NCI-H1092 treated with DMSO at 0.1 percent for 48 hours (cell line): ENCODE data around the gene MED26.
"Not testable (repeated sequence)": the region's sequence is repeated elsewhere in the genome, so short reads cannot be mapped to it uniquely, and the experiment has no call there.

Source experiments
- DNase-seq: peaks from one replicate; lab custom pipeline; 2025; lab: John Stamatoyannopoulos, UW

Gene MED26

GRCh38 chr19:16572332-16573211, 55.4 kb downstream of the MED26 start, which contains the start of gene SLC35E1:
SLC35E1 (minus strand) TSS chr19:16572415; CDS start chr19:16572364, 51 bp downstream.
- peak; percentile 96 for DNase-seq

- DNase-seq, result peak; percentile 39
These were observed 56.1 kb downstream of the MED26 start for GRCh38 chr19:16571822-16572331.

- DNase-seq, result no peak
These were observed 56.7 kb downstream of the MED26 start for GRCh38 chr19:16571283-16571682.

GRCh38 chr19:16569609-16570320, 58.2 kb downstream of the MED26 start:
- no peak for DNase-seq

- DNase-seq, result no peak
These were observed 61.3 kb downstream of the MED26 start for GRCh38 chr19:16566702-16567101.

GRCh38 chr19:16566161-16566560, 61.8 kb downstream of the MED26 start:
- DNase-seq, result no peak

- DNase-seq, result no peak
These were observed 63.2 kb downstream of the MED26 start for GRCh38 chr19:16564842-16565241.

GRCh38 chr19:16562608-16563025, 65.4 kb downstream of the MED26 start:
- DNase-seq, result no peak

- no peak for DNase-seq
These were observed 66.6 kb downstream of the MED26 start for GRCh38 chr19:16561382-16561781.

- no peak for DNase-seq
These were observed 68.2 kb downstream of the MED26 start for GRCh38 chr19:16559780-16560276.

- DNase-seq, result no peak
These were observed 73.2 kb downstream of the MED26 start for GRCh38 chr19:16554776-16555175.

GRCh38 chr19:16551902-16552301, 76.1 kb downstream of the MED26 start:
- not testable (repeated sequence) for DNase-seq

GRCh38 chr19:16548956-16549355, 79.0 kb downstream of the MED26 start:
- DNase-seq, result no peak

GRCh38 chr19:16544473-16545231, 83.4 kb downstream of the MED26 start:
- DNase-seq, result no peak

GRCh38 chr19:16543734-16544133, 84.3 kb downstream of the MED26 start:
- DNase-seq, result not testable (repeated sequence)

- DNase-seq, result peak; percentile 29
These were observed 85.0 kb downstream of the MED26 start for GRCh38 chr19:16542910-16543472.

GRCh38 chr19:16542045-16542909, 85.7 kb downstream of the MED26 start, which contains the start of gene CHERP:
CHERP (minus strand) TSS chr19:16542437; CDS start chr19:16542378, 59 bp downstream.
- peak; percentile 95 for DNase-seq

- no peak for DNase-seq
These were observed 86.4 kb downstream of the MED26 start for GRCh38 chr19:16541526-16542044.

- DNase-seq, result no peak
These were observed 87.1 kb downstream of the MED26 start for GRCh38 chr19:16540948-16541347.

GRCh38 chr19:16537111-16537510, 90.9 kb downstream of the MED26 start:
- no peak for DNase-seq
